ACHN (cell line): ENCODE data around the gene DNMT3L.
"Not testable (repeated sequence)": the region's sequence is repeated elsewhere in the genome, so short reads cannot be mapped to it uniquely, and the experiment has no call there.

Experiments
- DNase-seq: peaks from one replicate; pipeline ENCODE4 v3.0.0-alpha.2; 2015
- in situ Hi-C: cut with HindIII; loops from 2 replicates; pipeline ENCODE4 v1.10.0; 2017; ENCODE audit warnings: low sequenced_read_pairs, low pct_ligation_motif_present, low pct_unique_long_range_greater_than_20kb

The DNMT3L gene

DNA sequence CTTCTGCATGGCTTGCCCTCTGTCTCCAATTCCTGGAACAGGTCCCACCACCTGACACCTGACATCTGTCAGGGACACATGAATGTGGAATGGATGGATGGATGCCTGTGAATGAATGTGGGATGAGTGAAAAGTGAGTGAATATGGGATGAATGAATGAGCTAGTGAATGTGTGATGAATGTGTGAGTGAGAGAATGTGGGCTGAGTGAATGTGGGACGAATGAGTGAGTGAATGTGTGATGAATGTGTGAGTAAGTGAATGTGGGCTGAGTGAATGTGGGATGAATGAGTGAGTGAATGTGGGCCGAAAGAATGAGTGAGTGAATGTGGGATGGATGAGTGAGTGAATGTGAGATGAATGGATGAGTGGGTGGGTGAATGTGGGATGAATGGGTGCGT lies 50.1 kb downstream of the DNMT3L start:
- DNase-seq, in situ Hi-C loops: not testable (repeated sequence)

DNA sequence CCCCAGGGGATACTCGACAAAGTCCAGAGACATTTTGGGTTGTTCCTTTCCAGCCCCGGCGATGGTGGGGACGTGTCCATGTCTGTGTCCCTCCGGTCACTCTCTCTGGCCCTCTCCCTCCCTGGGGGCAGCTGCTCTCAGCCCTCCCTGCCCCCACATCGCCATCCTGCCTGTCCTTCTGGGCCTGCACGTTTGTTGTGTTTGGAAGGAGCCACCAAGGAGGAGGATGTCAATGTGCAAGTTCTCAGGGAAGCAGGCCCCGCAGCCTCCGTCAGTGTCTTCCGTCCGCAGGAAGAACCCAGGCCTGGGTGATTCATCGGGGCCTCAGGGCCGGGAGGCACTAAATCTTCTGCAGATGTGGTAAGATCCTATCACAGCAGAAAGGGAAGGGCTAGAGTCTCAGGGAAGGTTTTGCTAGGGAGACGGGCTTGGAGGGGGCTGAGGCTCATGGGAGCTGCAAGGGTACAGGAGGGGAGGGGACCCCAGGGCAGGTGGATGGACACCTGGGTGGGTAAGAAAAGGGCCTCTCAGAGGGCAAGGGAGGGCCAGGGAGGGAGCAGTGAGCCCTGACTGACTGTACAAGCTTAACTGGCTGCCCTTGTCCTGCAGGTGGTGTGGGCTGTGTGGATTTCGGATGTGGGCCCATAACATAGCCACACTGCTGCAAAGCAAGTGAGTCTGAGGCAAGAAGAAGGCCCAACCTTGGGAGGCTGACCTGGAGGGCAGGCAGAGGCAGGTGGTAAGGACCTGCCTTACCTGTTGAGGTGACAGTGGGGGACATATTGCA lies 53.6 kb downstream of the DNMT3L start:
- DNase-seq, in situ Hi-C loops: not testable (repeated sequence)

DNA sequence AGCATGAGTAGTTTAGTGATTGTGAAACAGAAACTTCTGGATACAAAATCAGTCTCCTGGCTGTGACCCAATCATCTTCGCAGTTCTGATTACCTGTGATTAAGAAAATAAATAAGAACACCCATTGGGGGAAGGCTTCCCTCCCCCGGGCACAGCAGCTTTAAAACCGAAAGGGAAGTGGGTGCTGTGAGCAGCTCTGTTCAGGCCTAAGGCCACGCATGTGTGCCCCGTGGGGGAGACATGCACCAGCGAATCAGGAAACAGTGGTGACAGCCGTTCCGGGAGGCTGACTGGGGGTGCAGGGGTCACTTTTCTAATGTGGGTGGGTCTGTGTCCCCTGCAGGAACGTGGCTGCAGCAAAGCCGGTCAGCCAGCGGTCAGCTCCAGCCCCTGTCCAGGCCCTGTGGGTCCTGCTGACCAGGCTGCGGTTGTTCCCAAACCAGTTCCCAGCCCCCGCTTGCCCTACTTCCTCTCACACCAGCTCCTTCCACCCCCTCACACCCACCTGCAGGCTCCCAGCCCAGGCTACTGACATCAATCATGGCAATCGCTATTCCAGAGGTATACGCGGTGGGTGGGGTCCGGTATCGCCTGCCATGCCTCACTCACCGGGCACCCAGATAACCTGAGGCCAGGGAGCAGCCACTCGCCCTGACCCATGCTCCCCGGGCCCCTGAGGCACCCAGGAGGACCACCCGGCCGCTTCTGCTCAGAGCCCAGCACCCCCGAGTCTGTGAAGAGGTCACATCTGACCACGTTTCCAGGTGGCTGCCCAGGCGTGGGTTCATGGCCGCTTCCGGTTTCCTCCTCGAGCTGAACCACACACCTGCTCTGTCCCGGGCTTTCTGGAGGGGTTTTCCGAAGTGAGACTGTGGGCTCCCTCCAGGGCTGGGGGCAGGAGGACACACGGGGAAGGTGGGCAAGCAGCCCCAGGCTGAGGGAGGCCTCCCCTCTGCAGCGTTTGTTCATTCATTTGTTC lies 54.7 kb downstream of the DNMT3L start:
- DNase-seq, in situ Hi-C loops: not testable (repeated sequence)

DNA sequence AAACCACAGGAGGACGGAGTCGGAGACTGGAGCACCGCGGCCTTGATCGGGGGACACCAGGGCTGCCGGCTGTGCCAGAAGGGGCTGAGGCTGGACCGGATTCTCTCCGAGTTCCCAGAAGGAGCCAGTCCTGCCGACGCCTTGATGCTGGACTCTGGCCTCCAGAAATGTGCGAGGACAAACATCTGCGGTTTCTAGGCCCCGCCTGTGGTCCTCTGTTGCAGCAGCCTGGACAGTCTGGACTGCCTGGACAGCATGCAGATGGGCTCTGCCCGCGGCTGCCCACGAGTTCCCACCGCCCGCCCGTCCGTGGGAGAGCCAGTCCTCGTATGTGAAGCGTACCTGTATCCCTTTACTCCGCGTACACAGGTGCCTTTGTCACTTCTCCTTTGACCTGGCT lies 55.5 kb downstream of the DNMT3L start:
- DNase-seq, in situ Hi-C loops: not testable (repeated sequence)

DNA sequence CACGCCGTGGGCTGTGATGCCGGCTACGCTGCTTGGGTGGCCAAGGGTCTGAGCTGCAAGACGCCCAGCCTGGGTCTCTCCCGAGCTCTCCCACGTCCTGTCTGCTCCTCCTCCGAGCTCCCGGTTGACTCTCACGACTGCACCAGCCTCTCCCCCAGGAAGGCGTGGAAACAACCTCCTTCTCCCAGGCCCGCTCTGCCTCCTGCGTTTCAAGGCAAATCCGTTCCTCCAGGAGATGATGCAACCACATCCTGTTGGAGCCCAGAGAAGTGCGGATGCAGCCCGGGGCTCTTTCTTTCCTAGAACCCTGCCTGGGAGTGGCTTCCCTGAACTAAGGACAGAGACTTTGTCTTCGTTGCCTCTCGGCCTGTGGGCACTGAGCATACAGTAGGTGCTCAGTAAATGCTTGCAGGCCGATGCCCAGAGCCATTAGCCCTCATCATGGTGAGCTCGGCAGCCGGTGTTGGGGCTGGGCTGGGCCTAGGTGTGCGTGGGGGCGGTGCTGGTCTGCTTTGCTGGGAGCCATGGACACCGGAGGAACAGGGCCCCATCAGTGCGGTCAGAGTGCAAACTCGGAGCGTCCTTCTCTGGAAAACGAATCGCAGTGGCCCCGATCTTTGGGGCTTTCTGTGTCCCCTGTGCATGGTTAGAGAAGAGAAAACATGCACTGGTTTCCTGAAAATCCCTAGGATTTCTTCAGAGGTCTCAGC lies 59.0 kb downstream of the DNMT3L start:
- in situ Hi-C loops, DNase-seq: not testable (repeated sequence)

DNA sequence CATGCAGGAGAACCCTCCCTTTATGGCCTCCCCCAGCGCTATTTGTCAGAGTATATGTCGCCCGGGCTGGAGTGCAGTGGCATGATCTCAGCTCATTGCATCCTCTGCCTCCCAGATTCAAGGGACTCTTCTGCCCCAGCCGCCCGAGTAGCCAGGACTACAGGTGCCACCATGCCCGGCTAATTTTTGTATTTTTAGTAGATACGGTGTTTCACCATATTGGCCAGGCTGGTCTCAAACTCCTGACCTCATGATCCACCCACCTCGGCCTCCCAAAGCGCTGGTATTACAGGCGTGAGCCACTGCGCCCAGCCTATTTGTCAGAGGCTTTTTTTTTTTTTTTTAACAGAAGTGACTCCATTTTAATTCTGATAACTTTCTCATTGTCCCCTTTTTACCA lies 61.7 kb downstream of the DNMT3L start:
- in situ Hi-C loops: not testable (repeated sequence)

DNA sequence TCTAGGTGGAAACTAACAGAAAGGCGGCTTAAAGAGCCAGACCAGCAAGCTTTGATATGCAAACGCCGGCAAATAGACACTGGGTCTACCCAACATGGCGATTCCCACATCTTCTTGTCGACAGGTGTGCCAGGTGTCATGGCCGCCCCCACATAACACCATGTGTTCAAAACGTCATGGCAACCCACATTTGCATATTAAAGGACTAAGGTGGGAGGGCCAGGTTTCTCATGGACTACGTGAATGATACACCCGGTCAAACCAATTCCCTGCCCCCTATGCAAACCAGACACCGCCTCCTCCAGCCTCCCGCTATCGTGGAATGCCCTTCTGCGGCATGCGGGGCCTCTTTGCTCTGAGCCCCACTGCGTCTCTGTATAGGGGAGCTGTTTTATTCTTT lies 62.2 kb downstream of the DNMT3L start:
- no peak for DNase-seq
- in situ Hi-C loops: no loop called here

More for the DNA sequence above, 61.7 kb downstream of the DNMT3L start:
- DNase-seq: not testable (repeated sequence)

DNA sequence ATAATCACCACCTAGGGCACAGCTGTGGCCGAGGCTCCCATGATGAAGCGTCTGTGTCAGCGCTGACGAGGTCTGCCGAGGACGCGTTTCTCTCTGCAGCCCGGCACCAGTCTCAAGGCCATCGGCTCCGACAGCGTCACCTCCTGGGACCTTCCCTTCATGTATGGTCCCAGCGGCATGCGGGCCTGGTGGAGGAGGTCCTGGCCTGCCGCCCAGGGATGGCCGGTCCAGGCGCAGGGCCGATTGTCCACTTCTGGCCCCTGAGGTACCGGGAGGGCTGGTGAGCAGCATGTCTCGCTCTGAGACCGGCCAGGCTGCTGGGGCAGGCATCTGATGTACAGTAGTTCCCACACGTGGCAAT lies 64.6 kb downstream of the DNMT3L start:
- DNase-seq, in situ Hi-C loops: not testable (repeated sequence)
